Measurements from ENCODE around the gene GUCA2B.

GUCA2B gene

DNA sequence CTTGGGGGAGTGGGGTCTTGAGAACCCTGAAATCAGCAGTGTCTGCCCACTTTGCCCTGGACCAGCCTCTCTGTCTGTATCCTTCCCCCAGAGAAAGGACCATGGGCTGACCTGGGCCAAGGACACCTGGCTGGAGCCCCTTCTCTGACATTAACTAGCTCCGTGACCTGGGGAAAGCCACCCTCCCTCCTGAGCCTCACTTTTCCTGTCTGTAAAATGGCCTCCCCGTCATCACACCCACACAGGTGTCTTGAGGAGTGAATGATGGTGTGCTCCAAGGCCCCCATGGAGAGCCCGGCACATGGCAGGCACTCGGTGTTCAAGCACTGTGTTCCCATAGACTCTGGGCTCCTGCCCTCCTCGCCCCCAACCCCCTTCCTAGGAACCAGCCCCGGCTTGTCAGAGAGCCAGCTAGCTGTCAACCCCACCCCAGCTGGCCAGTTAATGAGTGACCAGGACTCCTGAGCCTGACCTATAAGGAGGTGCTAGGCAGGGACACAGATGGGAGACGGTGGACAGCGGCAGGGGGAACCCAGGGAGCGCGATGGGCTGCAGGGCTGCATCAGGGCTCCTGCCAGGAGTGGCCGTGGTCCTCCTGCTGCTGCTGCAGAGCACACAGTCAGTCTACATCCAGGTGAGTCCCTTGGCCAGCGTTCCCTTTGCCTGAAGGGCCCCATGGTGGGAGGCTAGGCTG is at the start of gene GUCA2B:
GUCA2B (plus strand) TSS at position 504 of the 694 bp plus-strand sequence; CDS start at position 545, 41 bp downstream.
- no peak for DNase-seq

DNA sequence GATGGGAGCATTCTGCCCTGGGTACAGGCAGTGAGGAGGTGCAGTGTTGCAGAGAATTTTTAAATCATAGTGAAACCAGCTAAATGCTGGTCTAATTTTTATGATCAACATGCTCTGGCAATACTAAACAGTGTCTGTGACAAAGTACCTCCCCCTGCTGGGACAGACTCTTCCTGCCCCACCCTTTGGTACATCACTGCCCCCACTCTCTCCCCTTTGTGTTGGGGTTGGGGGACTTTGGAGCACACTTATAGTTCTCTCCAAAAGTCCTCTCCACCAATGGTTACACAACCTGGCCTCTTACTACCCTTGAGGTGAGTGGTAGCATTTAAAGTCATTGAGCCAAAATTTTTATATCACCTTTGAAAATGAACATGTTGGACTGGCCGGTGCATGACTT is 48.2 kb upstream of the GUCA2B start:
- DNase-seq, result no peak

GRCh38 chr1:42108309-42108708 is 44.9 kb upstream of the GUCA2B start:
- DNase-seq, result no peak

- no peak for DNase-seq
Measured at GRCh38 chr1:42109600-42109999, 43.6 kb upstream of the GUCA2B start.

DNA sequence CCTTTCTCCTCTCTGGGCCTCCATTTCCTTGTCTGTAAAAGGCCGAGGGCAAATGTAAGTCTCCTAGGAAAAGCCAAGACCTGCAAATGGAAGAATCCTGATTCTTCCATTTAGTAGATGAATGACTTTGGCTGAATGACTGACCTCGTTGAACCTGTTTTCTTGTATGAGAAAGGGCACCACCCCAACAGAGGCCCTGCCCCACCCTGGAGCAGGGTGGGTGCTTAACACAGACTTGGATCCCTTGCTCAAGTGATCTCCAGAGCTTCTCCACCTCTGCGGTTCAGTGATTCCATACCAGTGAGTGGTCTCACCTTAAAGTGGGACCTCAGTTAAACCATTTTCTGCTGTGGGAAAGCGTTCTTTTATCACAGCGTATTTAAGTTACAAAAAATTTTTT is 39.0 kb upstream of the GUCA2B start:
- DNase-seq, result no peak

- no peak for DNase-seq
Measured at GRCh38 chr1:42117214-42117613, 36.0 kb upstream of the GUCA2B start.

- DNase-seq, result no peak
Measured at GRCh38 chr1:42118125-42118524, 35.1 kb upstream of the GUCA2B start.

GRCh38 chr1:42122408-42122807 is 30.8 kb upstream of the GUCA2B start:
- no peak for DNase-seq

- no peak for DNase-seq
Measured at GRCh38 chr1:42125552-42125951, 27.7 kb upstream of the GUCA2B start.

DNA sequence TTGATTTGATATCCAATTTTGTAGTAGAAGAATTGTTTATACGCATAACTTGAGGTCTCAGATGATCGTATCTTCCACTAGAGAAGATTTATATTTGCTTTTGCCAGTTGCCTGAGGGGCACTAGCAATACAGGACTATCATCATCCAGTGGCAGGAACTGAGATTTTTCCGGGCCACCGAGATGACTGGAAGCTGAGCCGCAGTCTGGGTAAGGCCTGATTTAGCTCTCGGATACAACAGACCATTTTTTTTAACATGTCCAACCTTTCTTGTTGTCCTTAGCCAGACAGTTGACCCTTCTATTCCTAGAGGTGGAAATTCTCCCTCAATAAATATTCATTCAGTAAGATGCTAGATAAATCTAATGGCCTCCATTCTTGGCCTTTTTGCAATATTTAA is 25.4 kb upstream of the GUCA2B start:
- no peak for DNase-seq

DNA sequence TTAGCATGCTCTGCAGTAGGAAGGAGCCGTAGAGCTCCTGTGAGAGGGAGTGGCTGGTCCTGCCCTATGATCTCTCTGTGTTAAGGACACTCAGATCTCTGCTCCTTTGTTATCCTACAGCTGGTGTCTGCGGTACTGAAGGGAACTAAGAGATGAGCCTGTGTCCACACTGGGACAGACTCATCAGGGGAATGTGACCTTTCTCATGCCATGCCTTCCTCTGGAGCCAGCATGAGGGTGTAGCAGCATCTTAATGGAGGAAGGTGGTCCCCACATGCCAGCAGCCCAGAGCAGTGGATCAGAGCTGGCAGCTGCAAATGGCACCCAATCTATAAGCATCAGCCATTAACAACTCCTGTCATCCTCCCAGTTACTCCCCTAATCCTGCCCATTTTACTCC is 24.7 kb upstream of the GUCA2B start:
- DNase-seq, result no peak

GRCh38 chr1:42128964-42129363 is 24.2 kb upstream of the GUCA2B start:
- no peak for DNase-seq

GRCh38 chr1:42130061-42130660 is 23.0 kb upstream of the GUCA2B start:
- DNase-seq, result no peak

DNA sequence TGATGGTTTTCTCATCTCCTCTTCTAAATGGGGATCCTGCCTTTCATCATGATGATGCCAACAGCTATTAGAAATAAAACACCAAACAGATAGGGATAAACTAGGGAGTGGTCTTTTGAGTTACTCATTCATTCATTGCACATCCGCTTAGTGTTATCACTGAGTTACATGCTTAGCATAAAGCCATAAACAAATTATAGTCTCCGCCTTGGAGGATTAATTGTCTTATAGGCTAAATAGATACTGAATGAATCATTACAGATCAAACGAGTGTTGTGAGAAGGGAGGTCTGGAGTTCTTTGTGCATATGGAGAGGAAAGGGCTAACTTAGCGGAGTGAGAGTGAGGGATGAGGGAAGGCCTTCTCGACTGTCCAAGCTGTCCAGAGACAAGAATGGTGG is 19.8 kb upstream of the GUCA2B start:
- no peak for DNase-seq

GRCh38 chr1:42133809-42134526 is 19.2 kb upstream of the GUCA2B start:
- DNase-seq, result no peak

- DNase-seq, result no peak
Measured at GRCh38 chr1:42135426-42135825, 17.8 kb upstream of the GUCA2B start.

- DNase-seq, result no peak
Measured at GRCh38 chr1:42136466-42136865, 16.7 kb upstream of the GUCA2B start.

DNA sequence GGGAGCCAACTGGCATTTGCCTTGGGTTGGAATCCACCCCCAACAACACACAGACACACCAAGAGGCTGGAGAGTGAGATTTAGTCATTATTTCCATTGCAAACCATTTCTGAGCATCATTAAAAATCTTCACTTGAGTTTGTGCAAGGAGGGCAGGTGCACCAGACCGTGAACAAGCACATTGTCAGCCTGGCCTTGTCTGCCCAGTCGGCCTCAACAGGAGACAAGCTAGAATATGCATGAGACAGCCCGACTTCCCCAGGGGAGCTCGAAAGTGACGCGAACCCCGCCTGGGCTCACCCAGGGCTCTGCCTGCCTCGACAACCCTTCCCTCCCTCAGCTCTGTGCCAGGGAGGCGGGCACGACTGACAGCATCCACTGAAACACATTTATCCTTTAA is 15.4 kb upstream of the GUCA2B start:
- no peak for DNase-seq

DNA sequence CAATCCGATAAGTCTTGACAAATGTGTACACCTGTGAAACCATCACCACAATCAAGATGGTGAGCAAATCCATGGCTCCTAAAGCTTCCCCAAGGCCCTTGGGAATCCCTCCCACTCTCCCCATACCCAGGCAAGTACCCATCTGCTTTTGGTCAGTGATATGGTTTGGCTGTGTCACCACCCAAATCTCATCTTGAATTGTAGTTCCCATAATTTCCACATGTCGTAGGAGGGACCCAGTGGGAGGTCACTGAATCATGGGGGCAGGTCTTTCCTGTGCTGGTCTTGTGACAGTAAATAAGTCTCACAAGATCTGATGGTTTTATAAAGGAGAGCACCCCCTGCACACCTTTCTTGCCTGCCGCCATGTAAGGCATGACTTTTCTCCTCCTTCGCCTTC is 14.6 kb upstream of the GUCA2B start:
- no peak for DNase-seq

DNA sequence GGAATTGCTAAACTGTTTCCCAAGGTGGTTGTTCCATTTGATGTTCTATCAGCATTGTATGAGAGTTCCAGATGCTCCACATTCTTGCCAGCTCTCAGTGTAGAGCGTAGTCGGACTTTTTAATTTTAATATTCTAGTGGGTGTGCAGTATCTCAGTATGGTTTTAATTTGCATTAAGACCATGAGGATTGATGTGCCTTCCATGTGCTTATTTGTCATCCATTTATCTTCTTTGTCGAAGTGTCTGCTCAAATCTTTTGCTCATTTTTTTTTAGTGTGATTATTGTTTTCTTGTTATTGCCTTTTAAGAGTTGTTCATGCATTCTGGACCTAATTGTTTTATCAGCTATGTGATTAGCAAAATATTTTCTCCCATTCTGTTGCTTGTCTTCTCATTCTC is 13.8 kb upstream of the GUCA2B start:
- DNase-seq, result no peak

- no peak for DNase-seq
Measured at GRCh38 chr1:42140191-42140590, 13.0 kb upstream of the GUCA2B start.

DNA sequence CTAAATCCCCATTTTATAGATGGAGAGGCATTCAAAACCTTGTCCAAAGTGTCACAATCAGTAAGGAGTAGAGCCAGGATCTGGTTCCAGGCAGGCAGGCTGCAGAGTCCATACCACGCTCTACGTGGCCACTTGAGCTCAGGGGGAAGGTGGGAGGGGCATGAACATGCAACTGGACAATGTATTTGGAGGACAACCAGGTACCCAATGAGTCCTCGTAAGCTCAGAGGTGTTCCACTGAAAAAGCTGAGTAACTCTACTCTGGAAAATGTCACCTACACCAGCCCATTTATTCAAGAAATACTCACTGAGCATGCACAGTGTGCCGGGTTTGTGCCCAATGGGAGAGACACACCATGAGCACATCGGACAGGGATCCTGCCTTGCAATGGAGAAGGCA is 11.2 kb upstream of the GUCA2B start:
- no peak for DNase-seq

DNA sequence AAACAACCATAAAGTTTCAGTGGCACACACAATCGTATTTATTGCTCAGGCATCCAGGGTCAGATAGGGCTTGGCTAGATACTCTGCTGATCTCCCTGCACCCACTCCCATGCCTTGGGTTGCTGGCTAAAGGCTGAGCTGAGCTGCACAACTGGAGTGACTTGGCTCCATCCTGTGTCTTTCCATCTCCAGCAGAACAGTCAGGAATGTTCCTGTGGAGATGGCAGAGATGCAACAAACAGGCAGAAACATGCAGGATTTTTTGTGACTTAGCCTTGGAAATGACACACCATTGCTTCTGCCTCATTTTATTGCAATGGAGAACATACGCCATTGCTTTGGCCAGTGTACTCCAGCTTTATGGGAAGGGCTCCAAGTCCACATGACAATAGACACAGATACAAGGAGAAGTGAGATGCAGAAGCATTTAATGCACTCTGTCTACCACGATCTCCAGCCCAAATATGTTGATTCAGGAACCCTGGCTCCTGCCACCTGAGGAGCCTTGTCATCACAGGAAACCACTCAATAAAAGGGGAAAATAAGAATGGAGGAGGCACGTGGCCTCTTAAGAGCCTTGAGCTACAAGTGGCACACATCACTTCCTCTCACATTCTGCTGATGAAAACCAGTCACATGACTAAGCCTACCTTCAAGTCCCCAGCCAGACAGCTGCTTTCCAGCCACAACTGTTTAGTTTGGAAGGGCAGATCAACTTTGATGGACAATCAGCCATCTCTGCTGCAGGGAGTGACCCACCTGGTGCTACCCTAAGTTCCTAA is 10.1 kb upstream of the GUCA2B start:
- no peak for DNase-seq
